ENCODE data around the gene MMP1. TPM values are rescaled to one million over a fixed set of nuclear protein-coding genes. Genes with fewer than 3 reads are reported as not detected.

Gene MMP1
- total RNA-seq, 2 donors from 2014 or later = 0.16 TPM; not detected in 1

Other genes with a start within 250 kb of the MMP1 start
- not detected for gene MMP20, start 172.8 kb downstream of the MMP1 start, total RNA-seq
- gene MMP27, start 92.4 kb downstream of the MMP1 start, total RNA-seq = not detected
- gene MMP8, start 73.2 kb downstream of the MMP1 start, total RNA-seq = not detected
- not detected for gene MMP10, start 17.5 kb downstream of the MMP1 start, total RNA-seq
- gene MMP3, start 45.4 kb upstream of the MMP1 start, total RNA-seq = not detected
- gene MMP12, start 76.8 kb upstream of the MMP1 start, total RNA-seq = not detected
- gene MMP13, start 157.6 kb upstream of the MMP1 start, total RNA-seq = not detected

Measured in T-helper 17 cell (primary cell).